Mesenchymal stem cell (in vitro differentiated cells and primary cell): ENCODE measurements around the gene DRG1.

ENCODE experiments used
- DNase-seq: peaks from one replicate; pipeline ENCODE4 v3.0.0-alpha.2; 2013
- H2AFZ ChIP-seq: one replicate; pipeline ENCODE4 v1.6.1; 2013; ENCODE audit warnings: low read depth, mild to moderate bottlenecking, control low read depth, inconsistent platforms, low read length, moderate library complexity
- H2AK5ac ChIP-seq: 2 replicates; pipeline ENCODE4 v1.6.1; 2013; ENCODE audit warnings: low read length, moderate library complexity, mild to moderate bottlenecking, inconsistent platforms; ENCODE audit not compliant: severe bottlenecking
- H2BK120ac ChIP-seq: one replicate; pipeline ENCODE4 v1.6.1; 2013; ENCODE audit warnings: low read depth, mild to moderate bottlenecking, inconsistent platforms, low read length, moderate library complexity
- H2BK12ac ChIP-seq, 2 experiments: one replicate each; pipeline ENCODE4 v1.6.1; 2013; ENCODE audit warnings: inconsistent platforms in 2 of 2, low read length in 2 of 2, mild to moderate bottlenecking in 2 of 2, moderate library complexity in 2 of 2, control low read depth in 1 of 2
- H2BK15ac ChIP-seq: one replicate; pipeline ENCODE4 v1.6.1; 2013; ENCODE audit warnings: mild to moderate bottlenecking, low read depth, inconsistent platforms; ENCODE audit not compliant: poor library complexity, severe bottlenecking
- H2BK5ac ChIP-seq: 2 replicates; pipeline ENCODE4 v1.6.1; 2013; ENCODE audit warnings: low read depth, mild to moderate bottlenecking, low read length, control low read depth, inconsistent platforms; ENCODE audit not compliant: poor library complexity, severe bottlenecking
- H3K14ac ChIP-seq, 2 experiments: one replicate each; pipeline ENCODE4 v1.6.1; 2013; ENCODE audit warnings: inconsistent platforms in 2 of 2, low read length in 2 of 2, control low read depth in 1 of 2, mild to moderate bottlenecking in 1 of 2, moderate library complexity in 1 of 2
- H3K18ac ChIP-seq, 2 experiments: one replicate each; pipeline ENCODE4 v1.6.1; 2013; ENCODE audit warnings: inconsistent platforms in 2 of 2, low read length in 2 of 2, control low read depth in 1 of 2, low read depth in 1 of 2, mild to moderate bottlenecking in 1 of 2
- H3K23ac ChIP-seq, 2 experiments: one replicate each; pipeline ENCODE4 v1.6.1; 2013; ENCODE audit warnings: inconsistent platforms in 2 of 2, low read length in 2 of 2, mild to moderate bottlenecking in 2 of 2, moderate library complexity in 2 of 2, control low read depth in 1 of 2
- H3K27ac ChIP-seq: 2 replicates; pipeline ENCODE4 v1.5.1; 2013; ENCODE audit warnings: mild to moderate bottlenecking, moderate library complexity, low read length, control low read depth, inconsistent platforms; ENCODE audit not compliant: poor library complexity, severe bottlenecking
- H3K27me3 ChIP-seq, 2 experiments: 2 replicates each; pipeline versions ENCODE4 v1.6.1 to v1.7.0; 2013; ENCODE audit warnings: low read length in 2 of 2, mild to moderate bottlenecking in 2 of 2, moderate library complexity in 2 of 2, control low read depth in 1 of 2, inconsistent platforms in 1 of 2; ENCODE audit not compliant: control insufficient read depth in 1 of 2, insufficient read depth in 1 of 2
- H3K36me3 ChIP-seq, 2 experiments: 2 replicates each; pipeline versions ENCODE4 v1.6.1 to v1.7.0; 2013; ENCODE audit warnings: low read length in 2 of 2, control low read depth in 1 of 2, inconsistent platforms in 1 of 2, low read depth in 1 of 2, mild to moderate bottlenecking in 1 of 2; ENCODE audit not compliant: insufficient read depth in 2 of 2, control insufficient read depth in 1 of 2
- H3K4ac ChIP-seq, 2 experiments: one replicate each; pipeline ENCODE4 v1.6.1; 2013; ENCODE audit warnings: inconsistent platforms in 2 of 2, low read length in 2 of 2, mild to moderate bottlenecking in 2 of 2, moderate library complexity in 2 of 2, control low read depth in 1 of 2, low read depth in 1 of 2
- H3K4me1 ChIP-seq: 2 replicates; pipeline ENCODE4 v1.6.1; 2013; ENCODE audit warnings: low read depth, low read length, control low read depth; ENCODE audit not compliant: control insufficient read depth, insufficient read depth
- H3K4me2 ChIP-seq: 2 replicates; pipeline ENCODE4 v1.6.1; 2013; ENCODE audit warnings: low read length, mild to moderate bottlenecking, inconsistent platforms; ENCODE audit not compliant: poor library complexity, severe bottlenecking
- H3K4me3 ChIP-seq, 2 experiments: 2 replicates each; pipeline versions ENCODE4 v1.5.1 to v1.7.0; 2013; ENCODE audit warnings: low read length in 2 of 2, mild to moderate bottlenecking in 2 of 2, control low read depth in 1 of 2, low read depth in 1 of 2; ENCODE audit not compliant: insufficient read depth in 1 of 2
- H3K79me1 ChIP-seq: replicated peaks from 2 replicates; pipeline ENCODE4 v1.6.1; 2013; ENCODE audit warnings: mild to moderate bottlenecking, control low read depth, low read length, inconsistent platforms; ENCODE audit not compliant: poor library complexity, severe bottlenecking
- H3K9ac ChIP-seq: 2 replicates; pipeline ENCODE4 v1.7.0; 2013; ENCODE audit warnings: mild to moderate bottlenecking, low read length, moderate library complexity
- H3K9me3 ChIP-seq: 2 replicates; pipeline ENCODE4 v1.7.0; 2013; ENCODE audit warnings: mild to moderate bottlenecking, low read length; ENCODE audit not compliant: control insufficient read depth
- H4K8ac ChIP-seq: one replicate; pipeline ENCODE4 v1.6.1; 2013; ENCODE audit warnings: inconsistent platforms, mild to moderate bottlenecking, low read length, moderate library complexity
- H4K91ac ChIP-seq: one replicate; pipeline ENCODE4 v1.6.1; 2013; ENCODE audit warnings: mild to moderate bottlenecking, low read length, inconsistent platforms
- WGBS: methylation state at CpG from one replicate; pipeline ENCODE4 v1.1.7; 2013; ENCODE audit warnings: mixed read lengths; 5-methylcytosine and 5-hydroxymethylcytosine counted together

DRG1 gene

DNA sequence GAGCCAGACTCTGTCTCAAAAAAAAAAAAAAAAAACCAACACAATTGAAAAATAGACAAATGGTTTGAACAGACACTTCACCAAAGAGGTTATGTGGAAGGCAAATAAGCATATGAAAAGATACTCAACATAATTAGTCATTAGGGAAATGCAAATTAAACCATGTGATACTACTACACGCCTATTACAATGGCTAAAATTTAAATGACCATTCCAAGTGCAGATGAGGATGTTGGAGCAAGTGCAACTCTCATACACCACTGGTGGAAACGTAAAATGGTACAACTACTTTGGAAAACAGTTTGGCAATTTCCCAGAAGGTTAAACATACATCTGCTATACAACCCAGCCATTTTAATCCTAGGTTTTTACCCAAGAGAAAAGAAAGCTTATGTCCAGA, 65.9 kb downstream of the DRG1 start:
- H3K4me1 ChIP-seq, result no peaks in the 10 kb centered on the region
- H3K4me2 ChIP-seq, result no peak overlapping the region
- no peak overlapping the region for H3K14ac ChIP-seq
- no peak overlapping the region for H3K4me3 ChIP-seq
- 100% methylated on average over 2 of the region's 2 CpGs for WGBS
- H2BK5ac ChIP-seq, result no peak overlapping the region
- no peak overlapping the region for H2BK12ac ChIP-seq
- peaks cover 25% of the 10 kb centered on the region for H3K79me1 ChIP-seq
- H2BK120ac ChIP-seq, result no peak overlapping the region
- H4K91ac ChIP-seq, result no peak overlapping the region
- H3K4ac ChIP-seq, result no peak overlapping the region
- H3K27ac ChIP-seq, result no peak overlapping the region
- H3K9me3 ChIP-seq, result no peaks in the 10 kb centered on the region
- no peak overlapping the region for H2BK15ac ChIP-seq
- H2AK5ac ChIP-seq, result no peak overlapping the region
- H3K36me3 ChIP-seq, result peaks cover 47 to 77% of the 10 kb centered on the region in 2 experiments
- H3K9ac ChIP-seq, result no peak overlapping the region
- H2AFZ ChIP-seq, result no peak overlapping the region
- H3K27me3 ChIP-seq, result no peaks in the 10 kb centered on the region
- H3K18ac ChIP-seq, result no peak overlapping the region
- no peak overlapping the region for H3K23ac ChIP-seq
- H4K8ac ChIP-seq, result no peak overlapping the region
- DNase-seq, result no peak

DNA sequence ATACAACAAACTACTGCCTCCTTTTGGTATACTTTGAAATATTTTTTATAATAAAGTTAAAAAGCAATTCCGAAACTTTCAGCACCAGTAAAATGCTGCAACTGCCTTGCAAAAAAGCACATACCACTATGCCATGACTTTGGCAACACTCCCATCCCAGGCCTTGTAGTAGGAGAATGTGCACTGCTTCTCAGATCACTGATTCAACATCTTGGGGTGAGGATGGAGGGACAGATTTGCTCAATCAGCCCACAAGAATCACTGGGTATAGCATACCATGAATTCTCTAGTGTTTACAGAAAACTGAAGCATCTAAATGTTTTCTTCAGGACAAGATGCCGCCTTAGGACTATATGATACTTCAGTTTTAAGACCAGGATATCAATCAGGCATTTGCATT, 75.3 kb downstream of the DRG1 start:
- Histone ChIP-seq H2BK12ac (no peak overlapping the region), H3K27me3 (no peaks in the 10 kb centered on the region), H4K8ac (no peak overlapping the region), H3K4me3 (no peak overlapping the region), H3K23ac (no peak overlapping the region), H3K4me2 (no peak overlapping the region), H2AK5ac (no peak overlapping the region), H3K36me3 (peaks cover 32 to 70% of the 10 kb centered on the region in 2 experiments), H3K27ac (no peak overlapping the region), H2BK15ac (no peak overlapping the region), H3K9me3 (no peaks in the 10 kb centered on the region), H3K18ac (no peak overlapping the region), H3K14ac (no peak overlapping the region), H4K91ac (no peak overlapping the region), H2AFZ (no peak overlapping the region), H3K9ac (no peak overlapping the region), H3K4ac (no peak overlapping the region), H3K79me1 (peaks cover 9% of the 10 kb centered on the region), H2BK5ac (no peak overlapping the region), H3K4me1 (peaks cover 4% of the 10 kb centered on the region), H2BK120ac (no peak overlapping the region)
- WGBS, result no CpG with 5 or more reads among the region's 2 CpGs
- peak; percentile 35 for DNase-seq

DNA sequence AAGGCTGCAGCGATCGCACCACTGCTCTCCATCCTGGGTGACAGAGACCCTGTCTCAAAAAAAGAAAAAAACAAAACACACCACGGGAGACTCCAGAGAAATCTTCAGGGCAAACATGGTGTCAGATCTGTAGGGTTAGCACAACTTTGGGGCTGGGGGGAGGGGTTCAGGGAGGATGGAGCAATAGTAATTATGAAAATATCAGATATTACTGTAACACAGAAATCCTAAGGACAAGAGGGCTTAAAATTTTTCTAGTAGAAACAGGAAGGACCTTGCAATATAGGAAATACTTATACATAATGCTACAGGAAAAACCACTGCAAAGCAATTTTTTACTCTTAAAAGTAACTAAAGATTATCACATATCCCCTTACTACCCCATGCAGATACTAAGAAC, 76.4 kb downstream of the DRG1 start:
- no peak overlapping the region for H2AFZ ChIP-seq
- H3K4me3 ChIP-seq, result no peak overlapping the region

DNA sequence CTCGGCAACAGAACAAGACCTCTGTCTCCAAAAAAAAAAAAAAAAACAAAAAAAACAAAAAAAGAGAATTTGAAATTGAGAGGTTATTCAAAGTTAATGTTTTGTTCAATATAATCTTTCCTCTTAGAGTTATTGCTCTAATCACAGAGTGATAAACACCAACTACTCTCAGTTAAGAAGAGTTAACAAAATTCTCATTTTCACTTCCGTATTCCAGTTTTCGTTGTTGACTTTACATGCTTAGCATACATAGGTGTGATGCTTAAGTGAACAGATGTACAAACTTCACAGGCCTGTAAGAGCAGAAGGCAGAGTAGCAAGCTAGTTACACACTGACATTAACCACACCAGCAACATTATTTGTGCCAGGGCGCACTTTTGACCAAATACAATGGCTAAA, 77.9 kb downstream of the DRG1 start:
- WGBS, result 100% methylated on average over 1 of the region's 4 CpGs
- Histone ChIP-seq H3K9me3 (no peaks in the 10 kb centered on the region), H3K23ac (no peak overlapping the region), H2AK5ac (no peak overlapping the region), H3K4me2 (no peak overlapping the region), H3K4ac (no peak overlapping the region), H4K8ac (no peak overlapping the region), H3K4me1 (peaks cover 4% of the 10 kb centered on the region), H2AFZ (no peak overlapping the region), H3K4me3 (no peak overlapping the region), H3K27me3 (no peaks in the 10 kb centered on the region), H3K36me3 (peaks cover 33 to 78% of the 10 kb centered on the region in 2 experiments), H4K91ac (no peak overlapping the region), H3K14ac (no peak overlapping the region), H3K27ac (no peak overlapping the region), H2BK15ac (no peak overlapping the region), H3K18ac (no peak overlapping the region), H2BK12ac (no peak overlapping the region), H3K9ac (no peak overlapping the region), H2BK120ac (no peak overlapping the region), H2BK5ac (no peak overlapping the region), H3K79me1 (peaks cover 4% of the 10 kb centered on the region)
- no peak for DNase-seq

More for the DNA sequence above, 76.4 kb downstream of the DRG1 start:
- Histone ChIP-seq H2BK120ac (no peak overlapping the region), H3K9ac (no peak overlapping the region), H4K91ac (no peak overlapping the region), H2AK5ac (no peak overlapping the region), H3K4me1 (peaks cover 4% of the 10 kb centered on the region), H3K27ac (peak overlapping the region; percentile 13), H2BK12ac (no peak overlapping the region), H2BK15ac (no peak overlapping the region), H3K4me2 (no peak overlapping the region), H3K23ac (no peak overlapping the region), H4K8ac (no peak overlapping the region), H3K14ac (no peak overlapping the region), H3K4ac (no peak overlapping the region), H3K36me3 (peaks cover 30 to 75% of the 10 kb centered on the region in 2 experiments), H3K9me3 (no peaks in the 10 kb centered on the region), H3K18ac (no peak overlapping the region), H3K79me1 (peaks cover 6% of the 10 kb centered on the region), H3K27me3 (no peaks in the 10 kb centered on the region), H2BK5ac (no peak overlapping the region)
- 80% methylated on average over 2 of the region's 3 CpGs for WGBS
- DNase-seq, result no peak
